ENCODE results near the gene IGFBPL1.

The IGFBPL1 gene

DNA sequence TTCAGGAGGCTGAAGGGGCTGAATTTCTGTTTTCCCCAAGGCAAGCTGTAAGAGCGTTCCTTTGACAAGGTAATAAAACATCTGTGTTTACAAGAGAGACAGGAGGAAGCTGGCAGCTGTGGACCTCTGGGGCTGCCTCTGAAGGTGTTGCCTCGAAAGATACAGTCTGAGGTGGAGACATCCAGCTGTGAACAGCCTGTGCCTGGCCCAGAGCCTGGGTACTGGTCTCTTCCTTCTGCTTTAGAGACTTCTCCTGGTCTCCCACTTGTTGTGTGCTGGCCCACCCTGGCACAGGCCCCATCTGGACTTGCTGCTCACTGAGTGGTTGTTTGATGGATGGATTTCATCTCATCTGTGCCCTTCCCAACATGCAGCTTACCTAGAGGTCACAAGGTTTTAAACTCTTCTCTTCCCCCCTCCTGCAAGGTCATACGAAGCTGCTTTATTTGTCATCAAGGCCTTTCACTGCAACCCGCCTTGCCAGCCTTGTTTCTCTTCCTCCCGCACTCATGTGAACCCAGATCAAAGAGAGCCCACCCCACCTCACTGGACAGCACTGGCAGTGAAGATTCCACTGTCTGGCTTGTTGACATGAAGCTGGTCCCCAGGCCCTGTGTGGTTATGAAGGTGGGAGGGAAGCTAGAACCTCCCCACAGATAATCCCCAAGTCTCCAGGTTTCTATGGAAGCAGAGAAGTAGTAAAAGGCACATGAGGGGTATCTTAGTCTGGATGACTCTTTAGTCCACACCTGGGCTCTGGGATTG, 66.7 kb downstream of the IGFBPL1 start:
- DNase-seq (ENCODE audit: low read depth): no peak
- no peak overlapping the region for H3K4me3 ChIP-seq (replicated peaks; ENCODE audit: low read depth, low read length)
- TF ChIP-seq, protein P1, sequence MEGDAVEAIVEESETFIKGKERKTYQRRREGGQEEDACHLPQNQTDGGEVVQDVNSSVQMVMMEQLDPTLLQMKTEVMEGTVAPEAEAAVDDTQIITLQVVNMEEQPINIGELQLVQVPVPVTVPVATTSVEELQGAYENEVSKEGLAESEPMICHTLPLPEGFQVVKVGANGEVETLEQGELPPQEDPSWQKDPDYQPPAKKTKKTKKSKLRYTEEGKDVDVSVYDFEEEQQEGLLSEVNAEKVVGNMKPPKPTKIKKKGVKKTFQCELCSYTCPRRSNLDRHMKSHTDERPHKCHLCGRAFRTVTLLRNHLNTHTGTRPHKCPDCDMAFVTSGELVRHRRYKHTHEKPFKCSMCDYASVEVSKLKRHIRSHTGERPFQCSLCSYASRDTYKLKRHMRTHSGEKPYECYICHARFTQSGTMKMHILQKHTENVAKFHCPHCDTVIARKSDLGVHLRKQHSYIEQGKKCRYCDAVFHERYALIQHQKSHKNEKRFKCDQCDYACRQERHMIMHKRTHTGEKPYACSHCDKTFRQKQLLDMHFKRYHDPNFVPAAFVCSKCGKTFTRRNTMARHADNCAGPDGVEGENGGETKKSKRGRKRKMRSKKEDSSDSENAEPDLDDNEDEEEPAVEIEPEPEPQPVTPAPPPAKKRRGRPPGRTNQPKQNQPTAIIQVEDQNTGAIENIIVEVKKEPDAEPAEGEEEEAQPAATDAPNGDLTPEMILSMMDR (IDR thresholded peaks at IDR 0.05; ENCODE audit: low read length, missing control alignments): no peak

DNA sequence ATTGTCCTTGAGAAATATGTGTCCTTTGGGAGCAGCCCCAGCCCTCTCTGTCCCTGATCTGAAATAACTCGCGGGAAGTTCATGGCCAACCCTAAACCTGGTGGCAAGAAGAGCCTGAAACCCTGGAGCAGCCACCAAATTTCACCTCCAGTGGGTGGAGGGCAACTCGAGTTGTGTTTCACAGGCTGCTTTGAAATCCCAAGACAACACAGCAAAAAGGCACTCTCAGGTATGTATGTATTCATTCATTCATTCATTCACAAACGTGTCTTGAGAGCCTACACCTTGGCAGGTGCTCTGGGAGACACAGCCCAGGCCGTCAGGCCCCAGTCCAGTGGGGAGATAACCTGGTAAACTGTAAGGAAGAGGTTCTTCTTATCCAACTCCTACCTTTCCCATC, 67.4 kb downstream of the IGFBPL1 start:
- no peak for DNase-seq (ENCODE audit: low read depth)
- H3K4me3 ChIP-seq (replicated peaks; ENCODE audit: low read depth, low read length): no peak overlapping the region
- TF ChIP-seq, protein P1 (IDR thresholded peaks at IDR 0.05; ENCODE audit: low read length, missing control alignments): no peak

All from fibroblast of pulmonary artery (primary cell).